HG02938 (cell line): ENCODE data around the gene TBC1D5.
"Not testable (repeated sequence)": the region's sequence is repeated elsewhere in the genome, so short reads cannot be mapped to it uniquely, and the experiment has no call there.

Experiments used
- ATAC-seq: cut with Tn5 transposase; IDR thresholded peaks from one replicate; pipeline ENCODE4 v1.9.1; 2021; ENCODE audit warnings: mild to moderate bottlenecking, moderate library complexity; ENCODE audit not compliant: unreplicated experiment

The TBC1D5 gene

DNA sequence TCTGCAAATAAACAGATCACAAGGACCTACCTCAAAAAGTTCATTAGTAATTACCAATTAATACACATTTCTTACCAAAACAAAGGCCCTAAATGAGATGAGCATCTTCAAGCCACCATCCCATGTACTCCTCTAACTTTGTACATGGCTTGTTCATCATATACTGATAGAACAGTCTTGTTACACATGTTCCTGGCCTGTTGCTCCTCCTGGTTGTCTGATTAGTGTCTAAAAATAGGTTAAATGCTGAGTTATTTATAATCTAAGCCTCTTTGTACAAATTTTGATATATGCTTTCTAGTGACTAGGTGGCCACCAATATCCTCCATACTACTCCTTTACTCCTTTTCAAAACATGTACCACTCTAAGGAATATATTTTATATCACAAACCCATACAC is 25.0 kb downstream of the TBC1D5 start:
- no peak for ATAC-seq

DNA sequence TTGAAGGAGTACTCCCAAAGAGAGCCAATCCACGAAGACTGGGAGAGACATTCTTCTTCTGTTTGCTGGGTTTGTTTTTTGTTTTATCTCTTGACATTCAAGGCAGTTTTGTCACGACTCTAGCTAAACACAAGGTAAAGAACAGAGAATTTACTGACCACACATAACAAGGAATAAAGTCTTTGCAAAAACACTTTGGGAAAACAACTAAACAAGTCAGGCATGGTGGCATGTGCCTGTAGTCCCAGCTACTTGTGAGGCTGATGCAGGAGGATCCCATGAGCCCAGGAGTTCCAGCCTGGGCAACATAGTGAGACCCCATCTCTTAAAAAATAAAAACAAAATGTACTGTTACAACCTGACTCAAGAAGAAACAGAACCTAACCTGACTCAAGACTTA is 28.0 kb downstream of the TBC1D5 start:
- no peak for ATAC-seq

DNA sequence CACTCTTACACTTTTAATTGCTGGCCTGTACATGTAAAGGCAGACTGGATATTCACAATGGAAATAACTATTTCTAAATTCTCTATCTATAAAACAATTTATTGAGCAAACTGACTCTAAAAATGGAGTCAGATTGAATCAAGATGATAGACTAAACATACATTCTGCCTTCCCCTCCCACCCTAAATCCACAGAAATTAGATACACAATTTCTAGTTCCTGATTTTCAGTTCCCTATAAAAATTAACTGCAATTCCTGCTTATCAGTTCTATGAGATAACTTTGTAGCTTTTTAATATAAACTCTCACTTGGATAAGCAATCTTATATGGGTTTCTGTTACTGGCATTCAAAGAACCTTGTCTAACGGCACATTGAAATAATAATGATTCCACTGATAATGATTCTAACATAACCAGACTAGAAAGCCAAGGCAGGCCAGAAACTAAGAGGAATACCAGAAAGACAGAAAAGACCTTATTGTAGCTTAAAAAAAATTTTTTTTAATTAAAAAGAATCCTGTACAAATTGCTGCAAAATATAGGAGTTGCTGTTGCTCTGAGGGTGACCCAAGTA is 33.1 kb downstream of the TBC1D5 start:
- no peak for ATAC-seq

DNA sequence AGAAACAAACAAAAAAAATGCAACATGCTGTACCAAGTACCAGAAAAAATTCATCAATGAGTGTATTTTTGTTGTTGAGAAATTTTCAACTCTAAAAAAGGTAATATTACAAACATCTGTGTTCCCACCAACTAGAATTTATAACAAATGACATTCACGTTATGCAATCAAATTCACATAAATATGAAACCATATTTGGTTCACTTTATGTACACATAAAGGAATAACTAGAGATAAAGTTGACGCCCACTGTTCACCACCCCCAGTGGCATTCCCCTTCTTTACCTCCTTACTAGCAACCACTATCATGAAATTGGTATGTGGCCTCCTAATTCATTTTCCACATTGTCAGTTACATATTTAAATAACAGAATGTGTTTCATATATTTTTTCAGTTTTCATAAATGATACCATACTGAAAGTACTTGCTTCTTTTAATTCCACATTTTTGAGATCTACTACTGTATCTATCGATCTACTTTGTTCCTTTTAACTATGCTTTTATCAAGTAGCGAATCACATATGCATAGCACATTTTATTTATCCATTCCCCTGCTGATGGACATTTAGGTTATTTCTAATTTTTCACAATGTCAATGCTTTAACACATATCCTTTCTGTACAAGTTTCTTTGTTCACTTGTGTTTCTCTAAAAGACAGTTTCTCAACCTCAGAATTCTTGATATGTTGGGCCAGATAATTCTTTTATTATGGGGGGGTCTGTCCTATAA is 34.5 kb downstream of the TBC1D5 start:
- no peak for ATAC-seq

DNA sequence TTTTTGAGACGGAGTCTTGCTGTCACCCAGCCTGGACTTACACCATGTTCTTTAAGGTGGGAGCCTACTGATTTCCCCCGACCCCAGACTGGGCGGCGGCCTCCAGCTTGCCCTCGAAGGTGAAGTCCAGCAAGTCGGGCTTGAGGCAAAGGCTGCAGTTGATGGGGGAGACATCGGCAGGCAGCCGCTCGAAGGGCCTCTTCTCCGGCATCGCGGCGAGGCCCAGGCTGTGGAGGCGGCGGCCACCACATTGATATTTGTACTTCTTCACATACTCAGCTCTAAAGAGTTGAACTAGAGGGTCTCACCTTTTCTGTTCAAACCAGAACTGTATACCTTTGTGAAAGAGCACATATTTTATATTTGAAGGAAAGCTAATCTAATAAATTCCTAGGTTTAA is 36.4 kb downstream of the TBC1D5 start:
- not testable (repeated sequence) for ATAC-seq

DNA sequence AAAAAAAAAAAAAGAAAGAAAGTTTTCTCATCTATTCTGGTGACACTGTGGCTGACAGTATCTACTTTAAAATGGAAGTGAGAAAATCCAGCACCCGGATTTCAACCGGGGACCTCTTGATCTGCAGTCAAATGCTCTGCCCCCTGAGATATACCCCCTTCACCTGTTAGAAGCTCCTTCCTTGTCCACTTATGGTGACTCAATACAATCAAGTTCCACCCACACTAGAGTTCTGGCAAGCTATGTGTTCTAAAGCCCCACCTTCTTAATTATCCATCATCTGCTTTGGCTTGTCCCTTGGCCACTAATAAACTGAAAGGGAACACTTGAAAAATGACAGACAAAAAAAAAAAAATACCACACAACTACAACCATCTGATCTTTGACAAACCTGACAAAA is 42.6 kb downstream of the TBC1D5 start:
- not testable (repeated sequence) for ATAC-seq

DNA sequence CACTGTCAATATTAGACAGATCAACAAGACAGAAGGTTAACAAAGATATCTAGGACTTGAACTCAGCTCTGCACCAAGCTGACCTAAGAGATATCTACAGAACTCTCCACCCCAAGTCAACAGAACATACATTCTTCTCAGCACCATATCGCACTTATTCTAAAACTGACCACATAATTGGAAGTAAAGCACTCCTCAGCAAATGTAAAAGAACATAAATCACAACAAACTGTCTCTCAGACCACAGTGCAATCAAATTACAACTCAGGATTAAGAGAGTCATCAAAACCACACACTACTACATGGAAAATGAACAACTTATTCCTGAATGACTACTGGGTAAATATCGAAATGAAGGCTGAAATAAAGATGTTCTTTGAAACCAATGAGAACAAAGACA is 46.8 kb downstream of the TBC1D5 start:
- not testable (repeated sequence) for ATAC-seq

DNA sequence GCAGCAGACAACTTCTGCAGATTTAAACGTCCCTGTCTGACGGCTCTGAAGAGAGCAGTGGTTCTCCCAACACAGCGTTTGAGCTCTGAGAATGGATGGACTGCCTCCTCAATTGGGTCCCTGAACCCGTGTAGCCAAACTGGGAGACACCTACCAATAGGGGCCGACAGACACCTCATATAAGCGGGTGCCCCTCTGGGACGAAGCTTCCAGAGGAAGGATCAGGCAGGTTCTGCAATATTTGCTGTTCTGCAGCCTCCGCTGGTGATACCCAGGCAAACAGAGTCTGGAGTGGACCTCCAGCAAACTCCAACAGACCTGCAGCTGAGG is 48.8 kb downstream of the TBC1D5 start:
- not testable (repeated sequence) for ATAC-seq

DNA sequence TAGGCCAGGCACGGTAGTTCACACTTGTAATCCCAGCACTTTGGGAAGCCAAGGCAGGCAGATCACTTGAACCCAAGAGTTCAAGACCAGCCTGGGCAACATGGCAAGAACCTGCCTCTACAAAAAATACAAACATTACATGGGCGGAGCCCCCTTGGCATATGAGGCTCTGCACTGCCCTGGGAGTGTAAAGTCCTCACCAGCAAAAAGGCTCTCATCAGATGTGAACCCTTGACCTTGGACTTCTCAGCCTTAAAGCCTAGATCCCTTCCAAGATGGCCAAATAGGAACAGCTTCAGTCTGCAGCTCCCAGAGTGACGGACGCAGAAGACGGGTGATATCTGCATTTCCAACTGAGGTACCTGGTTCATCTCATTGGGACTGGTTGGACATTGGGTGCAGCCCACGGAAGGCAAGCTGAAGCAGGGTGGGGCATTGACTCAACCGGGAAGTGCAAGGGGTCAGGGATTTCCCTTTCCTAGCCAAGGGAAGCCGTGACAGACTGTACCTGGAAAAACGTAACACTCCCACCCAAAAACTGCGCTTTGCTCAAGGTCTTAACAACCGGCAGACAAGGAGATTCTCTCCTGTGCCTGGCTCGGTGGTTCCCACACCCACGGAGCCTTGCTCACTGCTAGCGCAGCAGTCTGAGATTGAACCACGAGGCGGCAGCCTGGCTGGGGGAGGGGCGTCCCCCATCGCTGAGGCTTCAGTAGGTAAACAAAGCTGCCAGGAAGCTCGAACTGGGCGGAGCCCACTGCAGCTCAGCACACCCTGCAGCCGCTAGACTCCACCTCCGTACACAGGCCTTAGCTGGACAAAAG is 49.4 kb downstream of the TBC1D5 start:
- not testable (repeated sequence) for ATAC-seq

DNA sequence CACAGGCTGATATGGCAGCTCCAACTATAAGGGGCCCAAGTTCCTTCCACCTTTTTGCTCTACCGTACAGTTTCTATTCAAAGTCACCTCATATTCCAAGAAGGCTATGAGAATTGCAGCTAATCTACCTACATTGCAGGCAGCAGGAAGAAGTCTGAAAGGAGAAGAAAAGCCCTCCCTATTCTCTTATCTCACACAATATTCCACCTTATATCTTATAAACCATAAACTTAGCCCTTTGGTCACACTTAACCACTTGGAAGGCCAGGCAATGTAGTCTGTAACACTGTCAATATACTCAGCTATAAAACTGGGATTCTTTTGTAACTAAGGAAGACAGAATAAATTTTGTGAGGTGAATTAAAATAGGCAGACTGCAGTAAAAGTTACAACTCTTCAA is 54.9 kb downstream of the TBC1D5 start:
- ATAC-seq = no peak

DNA sequence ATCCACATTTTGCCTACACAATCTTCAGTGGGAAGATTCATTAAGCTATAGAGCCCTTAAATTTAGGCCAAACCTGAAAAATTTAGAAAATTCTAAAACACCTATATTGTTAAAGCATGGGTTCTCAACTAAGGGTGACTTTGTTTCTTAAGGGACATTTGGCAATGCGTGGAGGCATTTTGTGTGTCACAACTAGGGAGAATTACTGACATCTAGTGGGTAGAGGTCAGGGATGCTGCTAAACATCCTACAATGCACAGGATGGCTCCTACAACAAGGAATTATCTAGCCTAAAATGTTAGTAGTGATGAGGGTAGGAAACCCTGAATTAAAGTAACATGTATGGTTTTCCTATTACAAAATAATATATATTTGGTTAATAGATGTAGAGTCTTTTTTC is 55.8 kb downstream of the TBC1D5 start:
- ATAC-seq = no peak

DNA sequence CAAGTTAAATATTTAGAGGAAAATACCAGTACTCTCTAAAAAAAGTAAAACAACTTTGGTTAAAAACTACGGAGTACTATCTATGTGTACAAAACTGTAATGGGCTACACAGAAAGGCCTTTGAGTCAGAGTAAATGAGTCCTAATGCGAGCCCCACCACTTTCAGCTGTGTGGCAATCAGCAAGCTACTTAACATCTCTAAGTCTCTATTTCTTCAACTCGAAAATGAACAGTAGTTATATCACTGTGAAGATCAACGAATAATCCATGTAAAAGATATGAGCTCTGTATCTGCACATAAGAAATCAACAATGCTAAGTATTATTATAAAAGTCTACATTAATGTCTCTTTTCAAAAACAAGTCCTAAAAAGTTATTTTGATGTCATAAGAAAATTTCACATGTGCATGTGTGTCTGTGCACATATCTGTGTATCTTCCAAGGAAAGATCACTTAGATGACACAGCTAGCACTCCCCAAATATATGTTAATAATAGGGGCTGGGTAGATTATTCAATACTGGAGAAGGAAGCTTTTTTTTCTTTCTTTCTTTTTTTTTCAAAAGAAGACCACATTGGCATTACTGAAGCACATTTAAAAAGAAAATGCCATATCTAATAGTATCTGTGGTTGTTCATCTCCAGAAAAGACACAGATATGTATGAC is 58.8 kb downstream of the TBC1D5 start:
- ATAC-seq = no peak

DNA sequence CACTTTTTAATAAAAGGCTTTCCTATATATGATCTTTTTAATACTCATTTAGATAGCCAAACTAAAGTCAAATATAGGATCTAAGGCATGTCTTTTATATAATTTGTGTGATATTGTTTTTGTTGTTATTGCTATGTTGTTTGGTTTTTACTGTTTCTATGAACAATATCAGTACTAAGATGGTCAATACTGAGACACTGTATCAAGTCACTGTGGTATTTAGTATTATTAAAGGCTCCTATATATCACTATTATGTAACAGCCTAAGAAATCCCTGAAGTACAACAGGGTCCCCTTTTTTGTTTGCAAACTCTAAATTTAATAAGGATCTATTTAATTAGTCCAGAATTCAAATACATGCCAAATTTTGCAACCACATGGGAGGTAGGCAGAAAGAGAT is 61.9 kb downstream of the TBC1D5 start:
- peak; percentile 51 for ATAC-seq

DNA sequence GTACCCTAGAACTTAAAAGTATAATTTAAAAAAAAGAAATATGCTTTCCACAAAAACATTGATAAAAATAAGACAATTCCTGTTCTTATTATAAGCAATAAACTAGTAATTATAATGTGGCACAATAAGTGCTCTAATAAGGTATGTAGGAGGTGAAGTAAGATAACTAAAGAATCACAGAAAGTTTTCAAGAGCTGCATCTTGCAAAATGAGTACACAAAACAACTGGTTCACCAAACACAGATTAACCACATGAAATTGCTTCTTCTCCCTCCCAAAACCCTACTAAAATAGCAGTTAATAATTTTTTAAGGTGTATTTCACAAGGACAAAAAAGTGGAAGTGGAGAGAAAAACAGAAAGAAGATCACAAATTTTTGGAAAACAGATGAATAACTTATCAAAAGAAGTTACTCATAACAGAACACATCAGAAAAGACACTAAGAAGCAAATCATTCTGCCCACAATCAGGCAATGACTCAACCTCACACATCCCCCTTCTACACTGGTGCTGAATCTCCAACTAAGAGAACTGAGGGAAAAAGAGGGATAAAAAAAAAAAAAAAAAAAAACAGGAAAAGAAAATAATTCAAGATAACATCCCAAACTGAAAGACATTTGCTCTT is 64.2 kb downstream of the TBC1D5 start:
- ATAC-seq = peak; percentile 84

DNA sequence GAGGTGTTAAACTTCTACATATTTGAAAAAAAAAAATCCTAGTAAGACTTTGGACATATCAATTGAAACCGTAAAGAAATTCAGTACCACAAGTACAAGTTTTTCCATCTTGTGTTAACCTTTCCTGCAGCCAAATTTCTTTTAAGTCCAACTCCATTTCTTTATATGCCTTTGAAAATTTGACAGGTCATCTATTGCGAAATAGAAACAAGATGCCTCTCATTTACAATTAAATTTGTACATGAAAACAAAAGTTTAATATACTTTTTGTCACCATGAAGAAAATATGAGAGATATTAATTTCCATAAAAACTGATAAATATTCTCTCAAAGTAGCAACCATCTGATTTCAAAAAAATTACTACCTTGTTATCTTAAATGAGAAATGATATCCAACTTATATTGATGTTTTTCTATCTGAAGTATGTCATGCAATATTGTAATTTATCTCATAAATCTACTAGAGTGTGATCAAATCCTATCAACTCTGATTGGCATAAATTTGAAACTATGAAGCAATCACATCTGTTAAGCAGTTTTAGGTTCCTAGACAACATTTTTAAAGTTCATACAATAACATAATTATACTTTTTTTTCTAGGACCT is 68.2 kb downstream of the TBC1D5 start:
- ATAC-seq = no peak

DNA sequence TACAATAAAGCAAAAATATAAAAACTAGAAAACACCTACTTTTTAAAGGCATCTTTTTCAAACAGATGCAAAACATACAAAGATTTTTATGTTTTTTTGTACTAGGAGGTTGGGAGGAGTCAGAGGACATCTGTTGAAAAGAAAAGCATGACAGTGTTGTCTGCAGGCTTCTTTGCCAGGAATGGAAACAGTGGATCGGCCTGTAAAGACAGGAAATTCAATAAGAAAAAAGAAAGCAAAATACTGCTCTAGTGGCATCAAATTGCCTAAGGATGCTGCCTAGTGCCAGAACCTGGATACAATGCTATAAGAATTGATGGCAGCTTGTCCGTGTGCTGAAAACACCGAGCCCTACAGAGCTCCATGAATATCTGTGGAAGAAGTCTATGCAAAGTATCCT is 69.9 kb downstream of the TBC1D5 start:
- no peak for ATAC-seq

DNA sequence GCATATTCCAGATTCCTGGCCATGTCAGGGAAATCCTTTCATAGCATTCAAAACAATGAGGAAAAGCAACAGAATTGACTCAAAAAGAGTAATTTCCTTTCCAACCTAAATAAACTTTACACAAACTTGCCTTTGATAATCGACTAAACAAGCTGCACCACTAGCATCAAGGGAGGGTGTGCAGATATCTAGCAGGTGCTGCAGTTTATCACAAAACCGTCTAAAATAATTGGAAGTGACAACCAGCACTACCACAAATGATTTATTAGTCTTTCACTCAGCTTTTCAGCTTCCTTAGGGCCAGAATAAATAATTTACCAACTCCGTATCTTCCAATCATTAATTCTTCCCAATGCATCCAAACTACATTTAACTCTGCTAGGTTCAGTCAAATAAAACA is 71.7 kb downstream of the TBC1D5 start:
- ATAC-seq = no peak

DNA sequence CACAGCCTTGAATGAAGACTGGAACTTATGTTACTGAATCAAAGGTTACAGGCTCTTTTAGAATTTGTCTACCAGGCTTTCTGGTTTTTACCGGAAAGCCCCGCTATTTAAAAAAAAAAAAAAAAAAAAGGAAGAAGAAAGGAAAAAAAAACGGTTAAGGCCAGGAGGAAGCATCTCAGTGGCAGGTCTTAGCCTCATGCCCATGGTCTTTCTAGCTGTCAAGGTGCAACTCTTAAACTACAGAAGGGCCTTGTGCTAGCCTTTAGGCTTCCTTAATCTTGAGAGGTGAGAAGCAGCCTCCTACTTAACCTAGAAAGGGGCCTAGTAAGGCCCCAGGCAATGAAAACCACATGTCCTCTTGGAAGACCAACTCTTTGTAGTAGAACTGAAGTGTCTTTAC is 77.5 kb downstream of the TBC1D5 start:
- ATAC-seq = peak; percentile 65

DNA sequence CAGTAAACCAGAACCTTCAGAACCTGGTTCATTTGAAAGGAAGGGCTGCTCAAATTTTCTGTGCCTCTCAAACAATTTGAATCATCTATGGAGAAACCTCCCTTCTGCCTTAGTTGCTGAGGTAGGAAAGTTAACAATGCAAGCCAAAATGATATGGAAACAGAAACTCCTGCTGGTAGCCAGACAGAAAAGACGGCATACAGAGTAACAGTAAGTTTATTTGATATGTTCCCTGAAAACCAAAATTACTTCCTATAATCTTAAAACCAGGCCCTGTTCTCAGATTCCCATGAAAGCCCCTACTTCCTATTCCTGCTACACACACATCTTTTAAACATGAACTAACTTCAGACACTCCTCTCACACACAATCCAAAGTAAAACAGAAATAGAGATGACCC is 86.2 kb downstream of the TBC1D5 start:
- ATAC-seq = no peak

DNA sequence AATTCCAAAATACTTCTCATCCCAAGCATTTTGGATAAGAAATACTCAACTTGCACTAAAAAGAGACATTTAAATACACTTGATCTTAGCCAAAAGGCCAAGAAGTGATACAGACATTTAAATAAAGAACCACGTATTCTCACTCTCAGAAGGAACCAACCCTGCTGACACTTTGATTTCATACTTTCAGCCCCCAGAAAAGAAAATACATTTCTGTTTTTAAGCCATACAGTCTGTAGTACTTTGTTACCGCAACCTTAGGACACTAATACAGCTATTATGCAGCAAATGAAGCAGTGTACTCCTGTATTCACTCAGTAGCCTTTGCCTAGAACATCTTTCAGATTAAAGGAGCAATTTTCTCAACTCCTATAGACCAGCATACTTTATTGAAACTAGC is 86.7 kb downstream of the TBC1D5 start:
- peak; percentile 89 for ATAC-seq

DNA sequence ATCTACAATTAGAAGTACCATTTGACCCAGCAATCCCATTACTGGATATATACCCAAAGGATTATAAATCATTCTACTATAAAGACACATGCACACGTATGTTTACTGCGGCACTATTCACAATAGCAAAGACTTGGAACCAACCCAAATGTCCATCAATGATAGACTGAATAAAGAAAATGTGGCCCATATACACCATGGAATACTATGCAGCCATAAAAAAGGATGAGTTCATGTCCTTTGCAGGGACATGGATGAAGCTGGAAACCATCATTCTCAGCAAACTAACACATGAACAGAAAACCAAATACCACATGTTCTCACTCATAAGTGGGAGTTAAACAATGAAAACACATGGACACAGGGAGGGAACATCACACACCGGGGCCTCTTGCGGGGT is 92.7 kb downstream of the TBC1D5 start:
- not testable (repeated sequence) for ATAC-seq
